Stimulated activated CD8-positive, alpha-beta memory T cell treated with anti-CD3 and anti-CD28 coated beads, Interleukin-7, amount 100 ng/mL, for 1 hour (primary cell): ENCODE results near the gene ATP2A3.
"Not testable (repeated sequence)": the region's sequence is repeated elsewhere in the genome, so short reads cannot be mapped to it uniquely, and the experiment has no call there.

Source experiments
- DNase-seq, 2 donors: peaks; one replicate each; pipeline ENCODE4 v3.0.0-alpha.2; 2020; ENCODE audit warnings: low read depth in 2 of 2

The ATP2A3 gene

GRCh38 chr17:3991699-3992098 lies 27.5 kb upstream of the ATP2A3 start:
- not testable (repeated sequence) for DNase-seq

- no peak for DNase-seq
Observed at GRCh38 chr17:3990386-3991127, 26.3 kb upstream of the ATP2A3 start.

DNA sequence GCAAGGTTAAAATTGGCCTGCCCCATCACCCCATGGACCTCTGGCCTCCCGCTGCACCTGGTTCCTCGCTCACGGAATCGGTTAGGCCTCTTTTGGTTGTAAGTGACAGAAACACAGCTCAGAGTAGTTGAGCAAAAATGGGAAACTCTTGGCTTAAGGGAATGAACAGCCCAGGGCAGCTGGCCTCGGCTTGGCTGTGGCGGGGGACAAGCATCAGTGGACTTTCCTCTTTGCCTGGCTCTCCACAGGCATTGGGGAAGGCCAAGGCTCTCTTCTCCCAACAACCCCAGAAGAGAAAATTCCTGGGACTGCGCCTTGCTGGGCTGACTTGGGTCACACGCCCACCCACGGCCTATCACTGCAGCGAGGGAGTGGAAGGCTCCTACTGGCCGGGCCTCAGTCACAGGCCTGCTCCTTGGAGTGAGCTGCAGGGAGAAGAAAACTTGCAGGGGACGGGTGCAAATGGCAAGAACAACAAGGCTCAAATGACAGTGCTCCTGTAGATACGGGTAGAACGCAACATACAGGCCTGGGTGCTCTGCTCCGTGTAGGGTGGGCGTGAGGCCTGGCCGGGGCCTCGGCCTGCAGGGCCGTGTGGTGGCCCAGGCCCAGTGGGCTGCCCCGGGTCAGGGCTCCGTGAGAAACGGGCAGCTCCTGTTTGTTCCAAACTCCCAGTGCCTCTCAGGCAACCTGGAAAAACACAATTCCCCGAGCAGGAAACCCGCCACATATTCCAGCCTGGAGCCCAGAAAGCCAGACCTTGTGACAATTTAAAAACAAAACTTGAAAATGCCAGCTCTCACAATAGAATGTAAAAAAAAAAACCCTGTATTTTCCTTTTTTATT lies 25.0 kb upstream of the ATP2A3 start:
- DNase-seq, result no peak

- no peak for DNase-seq
Observed at GRCh38 chr17:3988297-3989040, 24.2 kb upstream of the ATP2A3 start.

- no peak for DNase-seq
Observed at GRCh38 chr17:3986939-3987335, 22.7 kb upstream of the ATP2A3 start.

DNA sequence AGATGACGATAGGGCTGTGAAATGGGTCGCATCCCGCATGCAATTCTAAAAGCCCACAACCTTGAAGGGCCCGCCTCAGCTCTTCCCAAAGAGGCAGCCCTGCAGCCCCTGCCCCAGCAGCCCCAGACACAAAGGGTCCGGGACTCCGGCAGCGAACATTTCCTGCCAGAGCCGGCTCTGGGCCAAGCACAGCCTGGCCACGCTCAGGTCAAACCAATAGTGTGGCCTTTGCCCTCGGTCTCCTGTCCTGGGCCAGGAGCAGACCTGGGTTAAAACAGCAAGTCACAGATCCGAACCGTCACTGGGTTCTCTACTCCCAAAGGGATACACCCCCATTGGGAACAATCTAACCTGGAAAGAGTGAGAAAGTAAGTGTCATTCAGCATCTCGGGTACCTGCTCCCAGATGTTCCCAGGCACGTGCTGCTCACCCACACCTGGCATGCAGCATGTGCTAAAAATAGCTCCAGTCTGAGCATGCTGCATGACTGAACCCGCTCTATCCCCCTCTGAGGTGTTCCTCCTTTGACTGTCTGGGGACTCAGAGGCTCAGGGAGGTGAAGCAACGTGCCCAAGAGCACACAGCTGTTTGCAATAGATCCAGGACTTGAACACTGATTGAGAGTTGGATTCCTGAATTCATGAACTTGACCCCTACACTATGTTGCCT lies 22.2 kb upstream of the ATP2A3 start:
- no peak for DNase-seq

DNA sequence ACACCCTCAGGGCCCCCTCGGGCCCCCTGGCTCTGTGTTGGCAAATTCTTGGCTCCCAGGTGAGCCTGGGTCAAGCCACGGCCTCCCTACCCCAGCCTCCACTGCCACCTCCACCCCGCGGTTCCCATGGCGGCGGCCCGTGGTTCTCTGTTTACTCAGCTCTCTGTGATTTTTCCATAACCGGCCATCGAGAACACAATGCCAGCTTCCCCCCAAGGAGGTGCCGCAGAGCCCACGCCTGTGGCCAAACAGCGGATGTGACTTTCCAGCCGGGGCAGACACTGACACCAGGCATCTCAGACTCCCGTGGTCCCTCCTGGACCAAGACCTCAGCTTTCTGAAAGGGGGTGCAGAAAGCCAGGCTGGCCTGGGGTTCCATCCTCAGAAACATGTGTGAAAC lies 21.6 kb upstream of the ATP2A3 start:
- no peak for DNase-seq

DNA sequence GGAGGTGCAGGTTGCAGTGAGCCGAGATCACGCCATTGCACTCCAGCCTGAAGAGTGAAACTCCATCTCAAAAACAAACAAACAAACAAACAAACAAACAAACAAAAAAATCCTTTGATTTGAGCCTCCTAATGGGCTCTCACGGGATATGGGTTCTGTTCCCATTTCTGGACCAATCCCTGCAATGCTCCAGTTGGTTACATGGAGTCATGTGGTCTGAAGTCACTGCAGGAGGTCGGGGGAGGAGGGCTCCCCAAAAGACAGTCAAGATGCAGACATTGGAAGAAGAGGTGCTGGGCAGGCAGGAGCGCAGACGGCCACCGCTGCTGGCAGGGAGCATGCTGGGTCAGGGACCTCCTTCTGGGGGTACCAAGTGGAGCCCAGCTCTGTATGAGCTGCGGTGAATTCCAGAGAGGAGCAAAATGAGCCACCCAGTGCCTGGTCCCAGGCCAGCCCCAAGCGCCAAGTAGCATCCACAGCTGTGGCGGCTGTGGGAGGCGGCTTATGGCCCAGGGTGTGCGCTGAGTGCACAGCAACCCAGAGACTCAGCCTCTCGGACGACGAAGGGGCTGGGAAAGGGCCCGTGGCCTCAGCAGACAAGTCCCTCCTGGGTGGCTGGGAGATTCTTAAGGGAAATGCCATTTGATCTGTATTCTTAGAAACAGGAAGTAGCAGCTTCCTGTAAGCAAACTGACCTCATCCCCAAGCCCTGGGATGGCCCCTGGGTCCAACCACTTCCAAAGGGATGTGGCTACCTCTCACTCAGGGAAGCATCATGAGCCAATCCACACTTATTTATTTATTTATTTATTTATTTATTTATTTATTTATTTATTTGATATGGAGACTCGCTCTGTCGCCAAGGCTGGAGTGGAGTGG lies 19.6 kb upstream of the ATP2A3 start:
- DNase-seq, result no peak

- no peak for DNase-seq
Observed at GRCh38 chr17:3982541-3983017, 18.3 kb upstream of the ATP2A3 start.

DNA sequence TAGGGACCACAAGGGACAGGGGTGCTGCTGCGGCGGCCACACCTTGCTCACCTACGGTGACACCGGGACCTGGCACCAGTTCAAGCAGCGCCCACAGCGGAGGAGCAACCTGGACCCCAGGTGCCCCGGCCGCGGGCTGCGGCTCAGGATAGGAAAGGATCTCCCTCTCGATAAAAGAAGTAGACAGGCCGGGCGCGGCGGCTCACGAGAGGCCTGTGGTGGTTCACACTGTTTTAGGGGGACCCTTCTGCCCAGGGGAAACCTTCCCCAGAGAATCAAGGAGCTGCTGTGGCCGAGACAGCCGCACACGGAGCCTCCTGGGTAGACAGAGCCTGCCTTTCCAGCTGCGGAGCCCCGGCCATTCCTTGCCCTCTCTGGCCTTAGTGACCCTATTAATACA lies 17.9 kb upstream of the ATP2A3 start:
- DNase-seq, result no peak

DNA sequence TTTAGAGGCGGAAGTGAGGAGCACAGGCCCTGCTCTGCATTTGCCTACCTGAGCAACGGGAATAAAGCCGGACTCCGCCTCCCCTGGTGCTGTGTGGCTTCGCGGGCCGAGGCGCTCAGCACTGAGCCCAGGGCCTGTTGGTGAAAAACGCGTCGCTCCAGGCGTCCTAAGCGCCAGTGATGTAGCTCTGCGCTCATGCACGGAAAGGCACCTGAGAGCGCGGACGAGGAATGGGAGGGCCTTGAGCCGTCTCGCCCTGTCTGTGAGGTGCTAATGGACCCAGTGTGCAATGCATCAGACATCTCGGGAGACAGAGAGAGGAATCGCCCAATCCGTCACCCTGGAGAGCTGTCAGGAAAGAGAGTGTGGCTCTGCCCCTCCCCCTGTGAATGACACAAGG lies 17.2 kb upstream of the ATP2A3 start:
- DNase-seq, result no peak

GRCh38 chr17:3980381-3981014 lies 16.3 kb upstream of the ATP2A3 start:
- no peak for DNase-seq

GRCh38 chr17:3979290-3979611 lies 15.0 kb upstream of the ATP2A3 start:
- no peak for DNase-seq

DNA sequence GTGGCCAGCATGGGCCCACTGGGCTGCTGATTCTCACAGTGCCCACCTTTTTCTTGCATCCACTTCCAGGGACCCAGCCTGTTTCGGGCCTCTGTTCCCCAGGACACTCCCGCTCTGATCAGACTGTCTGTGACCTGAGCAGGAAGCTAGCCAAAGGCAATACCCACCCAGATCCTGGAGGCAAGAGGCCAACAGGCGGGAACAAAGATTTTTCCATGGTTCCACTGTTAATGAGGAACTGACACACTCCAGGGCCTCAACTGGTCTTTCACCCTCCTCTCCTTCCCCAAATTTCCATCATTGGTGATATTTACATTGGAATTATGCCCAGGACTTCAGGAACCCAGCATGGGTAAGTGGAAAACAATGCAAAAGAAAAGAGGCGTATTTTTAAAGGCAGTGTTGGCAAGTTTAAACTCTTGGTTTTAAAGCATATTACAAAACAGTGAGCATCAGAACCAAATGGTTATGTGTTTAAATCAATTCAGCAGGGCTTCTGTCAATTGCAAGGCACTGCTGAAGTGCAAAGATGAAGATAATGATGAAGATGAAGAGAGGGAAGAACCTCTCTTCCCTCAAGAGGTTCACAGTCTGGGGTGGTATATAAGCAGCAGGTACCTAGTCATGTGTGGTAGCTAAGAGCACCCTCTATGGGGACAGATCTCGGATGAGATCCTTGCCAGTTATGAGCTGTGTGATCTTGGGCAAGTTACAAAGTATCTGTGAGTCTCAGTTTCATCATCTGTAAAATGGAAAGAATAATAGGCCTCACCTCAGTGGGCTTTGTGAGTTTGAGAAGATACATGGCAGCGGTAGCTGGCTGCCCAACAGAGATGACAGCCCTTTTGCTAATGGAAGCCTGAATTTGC lies 14.4 kb upstream of the ATP2A3 start:
- DNase-seq, result no peak

DNA sequence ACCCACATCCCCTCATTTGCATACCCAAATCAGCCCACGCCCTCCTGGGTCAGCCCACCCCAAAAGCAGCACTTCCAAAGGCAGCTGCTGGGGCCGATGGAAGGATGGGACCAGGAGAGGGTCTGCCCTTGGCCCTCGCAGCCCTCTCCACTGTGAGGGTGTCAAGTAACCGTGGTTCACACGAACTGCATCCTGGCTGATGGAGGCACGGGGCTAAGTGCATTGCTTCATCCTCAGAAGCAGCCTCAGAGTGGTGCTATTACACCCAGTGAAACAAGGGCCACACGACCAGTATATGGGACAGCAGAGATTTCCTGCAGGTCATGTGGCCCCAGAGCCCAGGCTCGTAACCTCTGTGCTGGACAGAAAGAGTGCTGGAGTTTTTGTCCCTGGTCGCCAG lies 13.2 kb upstream of the ATP2A3 start:
- DNase-seq, result no peak

GRCh38 chr17:3976675-3977171 lies 12.5 kb upstream of the ATP2A3 start:
- no peak for DNase-seq

GRCh38 chr17:3974980-3975379 lies 10.7 kb upstream of the ATP2A3 start:
- DNase-seq, result no peak

- DNase-seq, result no peak
Observed at GRCh38 chr17:3974138-3974687, 10.0 kb upstream of the ATP2A3 start.
